Muscle layer of duodenum (tissue), 2 donors: ENCODE results near the gene ILKAP.
A peak's percentile ranks its signal among the peaks of the same experiment; 100 is the strongest.

Experiments used
- H3K27ac ChIP-seq: one replicate; pipeline ENCODE4 v1.7.0; 2013; ENCODE audit warnings: mild to moderate bottlenecking, low read length
- H3K27me3 ChIP-seq: one replicate; pipeline ENCODE4 v1.7.0; 2013; ENCODE audit warnings: low read depth, mild to moderate bottlenecking, control low read depth, low read length
- H3K36me3 ChIP-seq, 2 donors: one replicate each; pipeline ENCODE4 v1.7.0; 2013; ENCODE audit warnings: low read length in 2 of 2, control low read depth in 1 of 2, mild to moderate bottlenecking in 1 of 2; ENCODE audit not compliant: insufficient read depth in 2 of 2, control insufficient read depth in 1 of 2
- H3K4me1 ChIP-seq, 2 donors: one replicate each; pipeline ENCODE4 v1.7.0; 2013; ENCODE audit warnings: low read length in 2 of 2, mild to moderate bottlenecking in 2 of 2, control low read depth in 1 of 2, moderate library complexity in 1 of 2; ENCODE audit not compliant: insufficient read depth in 2 of 2, control insufficient read depth in 1 of 2
- H3K4me3 ChIP-seq, 2 donors: one replicate each; pipeline ENCODE4 v1.7.0; 2013; ENCODE audit warnings: low read length in 2 of 2, low read depth in 1 of 2, mild to moderate bottlenecking in 1 of 2
- H3K9me3 ChIP-seq, 2 donors: one replicate each; pipeline ENCODE4 v1.7.0; 2013; ENCODE audit warnings: low read length in 2 of 2, control low read depth in 1 of 2, mild to moderate bottlenecking in 1 of 2; ENCODE audit not compliant: control insufficient read depth in 1 of 2
- donor health status: healthy.

The ILKAP gene

GRCh38 chr2:238168196-238169047 is 35.1 kb downstream of the ILKAP start:
- Histone ChIP-seq H3K9me3 (no peaks in the 10 kb centered on the region), H3K36me3 (peaks cover 30 to 48% of the 10 kb centered on the region in 2 donors), H3K4me3 (no peak overlapping the region), H3K27me3 (peaks cover 2% of the 10 kb centered on the region), H3K4me1 (peaks cover 4 to 24% of the 10 kb centered on the region in 2 donors), H3K27ac (no peak overlapping the region)

- peaks cover 4 to 29% of the 10 kb centered on the region in 2 donors for H3K4me1 ChIP-seq
- peaks cover 7% of the 10 kb centered on the region for H3K27me3 ChIP-seq
- H3K36me3 ChIP-seq: peaks cover 24 to 41% of the 10 kb centered on the region in 2 donors
- no peaks in the 10 kb centered on the region for H3K9me3 ChIP-seq
- no peak overlapping the region for H3K4me3 ChIP-seq
- no peak overlapping the region for H3K27ac ChIP-seq
Observed at GRCh38 chr2:238167761-238168160, 35.7 kb downstream of the ILKAP start.

GRCh38 chr2:238167344-238167715 is 36.2 kb downstream of the ILKAP start:
- Histone ChIP-seq H3K4me1 (peaks cover 4 to 29% of the 10 kb centered on the region in 2 donors), H3K27ac (no peak overlapping the region), H3K9me3 (no peaks in the 10 kb centered on the region), H3K36me3 (peaks cover 19 to 37% of the 10 kb centered on the region in 2 donors), H3K27me3 (peaks cover 10% of the 10 kb centered on the region), H3K4me3 (no peak overlapping the region)

- no peaks in the 10 kb centered on the region for H3K9me3 ChIP-seq
- H3K4me1 ChIP-seq: peaks cover 4 to 29% of the 10 kb centered on the region in 2 donors
- H3K27ac ChIP-seq: no peak overlapping the region
- peaks cover 16 to 30% of the 10 kb centered on the region in 2 donors for H3K36me3 ChIP-seq
- H3K27me3 ChIP-seq: peaks cover 10% of the 10 kb centered on the region
- no peak overlapping the region for H3K4me3 ChIP-seq
Observed at GRCh38 chr2:238166391-238167343, 36.8 kb downstream of the ILKAP start.

GRCh38 chr2:238165288-238165921 is 38.1 kb downstream of the ILKAP start:
- H3K9me3 ChIP-seq: no peaks in the 10 kb centered on the region
- H3K27me3 ChIP-seq: peaks cover 10% of the 10 kb centered on the region
- no peak overlapping the region for H3K27ac ChIP-seq
- peaks cover 4 to 27% of the 10 kb centered on the region in 2 donors for H3K4me1 ChIP-seq
- no peak overlapping the region for H3K4me3 ChIP-seq
- peaks cover 10 to 23% of the 10 kb centered on the region in 2 donors for H3K36me3 ChIP-seq

GRCh38 chr2:238164906-238165287 is 38.6 kb downstream of the ILKAP start:
- Histone ChIP-seq H3K4me3 (no peak overlapping the region), H3K27ac (no peak overlapping the region), H3K36me3 (peaks cover 10 to 18% of the 10 kb centered on the region in 2 donors), H3K9me3 (no peaks in the 10 kb centered on the region), H3K27me3 (peaks cover 14% of the 10 kb centered on the region), H3K4me1 (peaks cover 4 to 22% of the 10 kb centered on the region in 2 donors)

GRCh38 chr2:238163481-238164198 is 39.9 kb downstream of the ILKAP start:
- Histone ChIP-seq H3K36me3 (peaks cover 5% of the 10 kb centered on the region in 2 donors), H3K27ac (no peak overlapping the region), H3K27me3 (peaks cover 22% of the 10 kb centered on the region), H3K4me3 (peak overlapping the region in 1 of 2 donors; percentile 27), H3K9me3 (no peaks in the 10 kb centered on the region), H3K4me1 (peaks cover under 1 to 17% of the 10 kb centered on the region in 2 donors)

- H3K4me1 ChIP-seq: peaks cover 0 to 23% of the 10 kb centered on the region in 2 donors
- H3K36me3 ChIP-seq: peaks cover 3 to 5% of the 10 kb centered on the region in 2 donors
- H3K9me3 ChIP-seq: no peaks in the 10 kb centered on the region
- no peak overlapping the region for H3K4me3 ChIP-seq
- no peak overlapping the region for H3K27ac ChIP-seq
- peaks cover 22% of the 10 kb centered on the region for H3K27me3 ChIP-seq
Observed at GRCh38 chr2:238162846-238163441, 40.6 kb downstream of the ILKAP start.

- peaks cover 0 to 24% of the 10 kb centered on the region in 2 donors for H3K4me1 ChIP-seq
- no peaks in the 10 kb centered on the region for H3K9me3 ChIP-seq
- no peak overlapping the region for H3K27ac ChIP-seq
- peaks cover 22% of the 10 kb centered on the region for H3K27me3 ChIP-seq
- H3K4me3 ChIP-seq: no peak overlapping the region
- peaks cover 0 to 2% of the 10 kb centered on the region in 2 donors for H3K36me3 ChIP-seq
Observed at GRCh38 chr2:238162251-238162845, 41.1 kb downstream of the ILKAP start.
